ENCODE measurements around the gene TBX2. TPM values are rescaled to one million over a fixed set of nuclear protein-coding genes. Genes with fewer than 3 reads are reported as not detected.
A peak's percentile ranks its signal among the peaks of the same experiment; 100 is the strongest.

TBX2 gene
- total and polyA plus RNA-seq, 2 of the 13 experiments (the other 11 are each of a cell fraction or from before 2014, with no cell fraction given): 2.8 to 15.3 TPM

DNA sequence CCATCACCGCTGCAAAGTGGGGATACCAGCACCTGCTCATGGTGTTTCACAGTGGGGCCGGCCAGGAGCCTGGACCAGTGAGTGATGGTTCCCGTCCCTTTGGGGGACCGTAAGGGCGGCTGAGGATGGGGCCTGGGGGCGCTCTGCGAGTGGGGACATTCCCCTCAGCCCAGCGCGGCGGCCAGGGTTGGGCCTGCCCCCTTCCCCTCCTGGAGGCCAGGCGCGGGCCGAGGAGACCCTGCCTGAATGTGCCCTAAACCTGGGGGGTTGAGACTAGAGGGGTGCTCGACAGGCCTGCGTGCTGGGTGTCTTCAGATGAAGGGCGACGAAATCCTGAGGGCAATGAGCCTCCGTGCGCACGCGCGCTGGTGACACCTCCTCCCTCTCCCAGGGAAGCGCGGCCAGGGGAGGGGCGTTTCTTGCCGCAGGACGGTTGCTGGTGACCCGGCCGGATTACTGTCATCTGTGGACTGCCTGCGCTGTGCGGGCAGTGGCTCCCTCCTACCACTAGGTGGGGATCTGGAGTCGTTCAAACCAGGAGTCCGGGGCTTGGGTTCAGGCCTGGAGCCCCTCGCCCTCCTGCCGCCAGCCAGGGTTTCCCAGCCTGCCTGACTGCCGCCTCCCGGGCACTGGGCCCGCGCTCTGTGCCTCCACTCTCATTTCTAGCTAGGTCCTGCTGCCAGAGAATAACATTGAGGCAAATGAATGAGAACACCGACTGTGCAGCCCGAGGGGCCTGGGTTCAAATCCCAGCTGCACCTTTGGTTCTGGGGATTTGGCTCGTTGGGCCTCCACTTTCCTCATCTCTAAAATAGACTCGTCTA, 17.1 kb downstream of the TBX2 start (continued):
- no peak for TF ChIP-seq JUN (CRISPR knock-in tag; IDR thresholded peaks at IDR 0.05)
- TF ChIP-seq, protein P1, sequence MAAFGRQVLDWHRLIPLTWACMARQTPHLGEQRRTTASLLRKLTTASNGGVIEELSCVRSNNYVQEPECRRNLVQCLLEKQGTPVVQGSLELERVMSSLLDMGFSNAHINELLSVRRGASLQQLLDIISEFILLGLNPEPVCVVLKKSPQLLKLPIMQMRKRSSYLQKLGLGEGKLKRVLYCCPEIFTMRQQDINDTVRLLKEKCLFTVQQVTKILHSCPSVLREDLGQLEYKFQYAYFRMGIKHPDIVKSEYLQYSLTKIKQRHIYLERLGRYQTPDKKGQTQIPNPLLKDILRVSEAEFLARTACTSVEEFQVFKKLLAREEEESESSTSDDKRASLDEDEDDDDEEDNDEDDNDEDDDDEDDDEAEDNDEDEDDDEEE (CRISPR knock-in tag; IDR thresholded peaks at IDR 0.05): peak; percentile 83; the same call in 1 of the 2 replicates
- peak; percentile 25; the same call in 1 of the 2 replicates for TF ChIP-seq ZNF788 (CRISPR knock-in tag; IDR thresholded peaks at IDR 0.05; ENCODE audit: borderline replicate concordance)
- TF ChIP-seq MZF1 (CRISPR knock-in tag; IDR thresholded peaks at IDR 0.05; ENCODE audit: borderline replicate concordance): peak; percentile 77; the same call in 1 of the 2 replicates
- no peak for TF ChIP-seq HDAC6 (IDR thresholded peaks at IDR 0.05; ENCODE audit: low read depth, low read length)
- TF ChIP-seq, protein P2, sequence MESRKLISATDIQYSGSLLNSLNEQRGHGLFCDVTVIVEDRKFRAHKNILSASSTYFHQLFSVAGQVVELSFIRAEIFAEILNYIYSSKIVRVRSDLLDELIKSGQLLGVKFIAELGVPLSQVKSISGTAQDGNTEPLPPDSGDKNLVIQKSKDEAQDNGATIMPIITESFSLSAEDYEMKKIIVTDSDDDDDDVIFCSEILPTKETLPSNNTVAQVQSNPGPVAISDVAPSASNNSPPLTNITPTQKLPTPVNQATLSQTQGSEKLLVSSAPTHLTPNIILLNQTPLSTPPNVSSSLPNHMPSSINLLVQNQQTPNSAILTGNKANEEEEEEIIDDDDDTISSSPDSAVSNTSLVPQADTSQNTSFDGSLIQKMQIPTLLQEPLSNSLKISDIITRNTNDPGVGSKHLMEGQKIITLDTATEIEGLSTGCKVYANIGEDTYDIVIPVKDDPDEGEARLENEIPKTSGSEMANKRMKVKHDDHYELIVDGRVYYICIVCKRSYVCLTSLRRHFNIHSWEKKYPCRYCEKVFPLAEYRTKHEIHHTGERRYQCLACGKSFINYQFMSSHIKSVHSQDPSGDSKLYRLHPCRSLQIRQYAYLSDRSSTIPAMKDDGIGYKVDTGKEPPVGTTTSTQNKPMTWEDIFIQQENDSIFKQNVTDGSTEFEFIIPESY (CRISPR knock-in tag; IDR thresholded peaks at IDR 0.05): no peak
- 0 out of 2 replicates have a peak, but pooled peaks have one; percentile 25 for TF ChIP-seq HMG20B (CRISPR knock-in tag; conservative IDR thresholded peaks at IDR 0.05)
- no peak for TF ChIP-seq ZNF354B (CRISPR knock-in tag; IDR thresholded peaks at IDR 0.05)
- TF ChIP-seq, protein P3, sequence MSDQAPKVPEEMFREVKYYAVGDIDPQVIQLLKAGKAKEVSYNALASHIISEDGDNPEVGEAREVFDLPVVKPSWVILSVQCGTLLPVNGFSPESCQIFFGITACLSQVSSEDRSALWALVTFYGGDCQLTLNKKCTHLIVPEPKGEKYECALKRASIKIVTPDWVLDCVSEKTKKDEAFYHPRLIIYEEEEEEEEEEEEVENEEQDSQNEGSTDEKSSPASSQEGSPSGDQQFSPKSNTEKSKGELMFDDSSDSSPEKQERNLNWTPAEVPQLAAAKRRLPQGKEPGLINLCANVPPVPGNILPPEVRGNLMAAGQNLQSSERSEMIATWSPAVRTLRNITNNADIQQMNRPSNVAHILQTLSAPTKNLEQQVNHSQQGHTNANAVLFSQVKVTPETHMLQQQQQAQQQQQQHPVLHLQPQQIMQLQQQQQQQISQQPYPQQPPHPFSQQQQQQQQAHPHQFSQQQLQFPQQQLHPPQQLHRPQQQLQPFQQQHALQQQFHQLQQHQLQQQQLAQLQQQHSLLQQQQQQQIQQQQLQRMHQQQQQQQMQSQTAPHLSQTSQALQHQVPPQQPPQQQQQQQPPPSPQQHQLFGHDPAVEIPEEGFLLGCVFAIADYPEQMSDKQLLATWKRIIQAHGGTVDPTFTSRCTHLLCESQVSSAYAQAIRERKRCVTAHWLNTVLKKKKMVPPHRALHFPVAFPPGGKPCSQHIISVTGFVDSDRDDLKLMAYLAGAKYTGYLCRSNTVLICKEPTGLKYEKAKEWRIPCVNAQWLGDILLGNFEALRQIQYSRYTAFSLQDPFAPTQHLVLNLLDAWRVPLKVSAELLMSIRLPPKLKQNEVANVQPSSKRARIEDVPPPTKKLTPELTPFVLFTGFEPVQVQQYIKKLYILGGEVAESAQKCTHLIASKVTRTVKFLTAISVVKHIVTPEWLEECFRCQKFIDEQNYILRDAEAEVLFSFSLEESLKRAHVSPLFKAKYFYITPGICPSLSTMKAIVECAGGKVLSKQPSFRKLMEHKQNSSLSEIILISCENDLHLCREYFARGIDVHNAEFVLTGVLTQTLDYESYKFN (CRISPR knock-in tag; conservative IDR thresholded peaks at IDR 0.05): no peak; the same call in 1 of the 2 replicates
- TF ChIP-seq MXI1 (IDR thresholded peaks at IDR 0.05; ENCODE audit: borderline replicate concordance, low read depth, low read length): no peak
- TF ChIP-seq, protein P4, sequence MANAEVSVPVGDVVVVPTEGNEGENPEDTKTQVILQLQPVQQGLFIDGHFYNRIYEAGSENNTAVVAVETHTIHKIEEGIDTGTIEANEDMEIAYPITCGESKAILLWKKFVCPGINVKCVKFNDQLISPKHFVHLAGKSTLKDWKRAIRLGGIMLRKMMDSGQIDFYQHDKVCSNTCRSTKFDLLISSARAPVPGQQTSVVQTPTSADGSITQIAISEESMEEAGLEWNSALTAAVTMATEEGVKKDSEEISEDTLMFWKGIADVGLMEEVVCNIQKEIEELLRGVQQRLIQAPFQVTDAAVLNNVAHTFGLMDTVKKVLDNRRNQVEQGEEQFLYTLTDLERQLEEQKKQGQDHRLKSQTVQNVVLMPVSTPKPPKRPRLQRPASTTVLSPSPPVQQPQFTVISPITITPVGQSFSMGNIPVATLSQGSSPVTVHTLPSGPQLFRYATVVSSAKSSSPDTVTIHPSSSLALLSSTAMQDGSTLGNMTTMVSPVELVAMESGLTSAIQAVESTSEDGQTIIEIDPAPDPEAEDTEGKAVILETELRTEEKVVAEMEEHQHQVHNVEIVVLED (CRISPR knock-in tag; IDR thresholded peaks at IDR 0.05; ENCODE audit: borderline replicate concordance): no peak
- TF ChIP-seq REL (CRISPR knock-in tag; conservative IDR thresholded peaks at IDR 0.05): no peak
- TF ChIP-seq TP53 (CRISPR knock-in tag; conservative IDR thresholded peaks at IDR 0.05): no peak
- TF ChIP-seq NONO (IDR thresholded peaks at IDR 0.05): no peak
- TF ChIP-seq NONO (CRISPR knock-in tag; conservative IDR thresholded peaks at IDR 0.05): no peak
- TF ChIP-seq RBFOX2 (IDR thresholded peaks at IDR 0.05; ENCODE audit: low read depth, low read length): 0 out of 2 replicates have a peak, but pooled peaks have one; percentile 49
- TF ChIP-seq ARNT (IDR thresholded peaks at IDR 0.05): no peak
- TF ChIP-seq ZNF296 (CRISPR knock-in tag; conservative IDR thresholded peaks at IDR 0.05): no peak
- peak; percentile 40; the same call in 1 of the 2 replicates for TF ChIP-seq RXRB (CRISPR knock-in tag; IDR thresholded peaks at IDR 0.05; ENCODE audit: borderline replicate concordance)
- no peak for TF ChIP-seq TCF12 (IDR thresholded peaks at IDR 0.05)
- TF ChIP-seq TCF12 (CRISPR knock-in tag; IDR thresholded peaks at IDR 0.05): no peak; the same call in 1 of the 2 replicates
- TF ChIP-seq FOXP1 (IDR thresholded peaks at IDR 0.05): no peak
- TF ChIP-seq FOXP1 (CRISPR knock-in tag; IDR thresholded peaks at IDR 0.05): no peak
